ENCODE data around the gene CNST.
A peak's percentile ranks its signal among the peaks of the same experiment; 100 is the strongest.

The CNST gene

GRCh38 chr1:246566128-246566812, at the start of gene CNST, which contains the start of gene TFB2M:
Gene CNST, plus strand, starts transcription at chr1:246566456. Its CDS starts 25,107 bp downstream, at chr1:246591563.
Gene TFB2M, minus strand, starts transcription at chr1:246566261. Its CDS starts 123 bp downstream, at chr1:246566138.
- peak; percentile 99 for DNase-seq

- DNase-seq, result no peak
Measured at GRCh38 chr1:246517391-246517790, 48.9 kb upstream of the CNST start.

- no peak for DNase-seq
Measured at GRCh38 chr1:246518456-246519205, 47.6 kb upstream of the CNST start.

- DNase-seq, result no peak
Measured at GRCh38 chr1:246519514-246519913, 46.7 kb upstream of the CNST start.

- DNase-seq, result no peak
Measured at GRCh38 chr1:246526380-246526779, 39.9 kb upstream of the CNST start.

GRCh38 chr1:246526915-246527314, 39.3 kb upstream of the CNST start:
- DNase-seq, result no peak

GRCh38 chr1:246527402-246528088, 38.7 kb upstream of the CNST start:
- peak; percentile 6 for DNase-seq

GRCh38 chr1:246528933-246529731, 37.1 kb upstream of the CNST start:
- peak; percentile 12 for DNase-seq

GRCh38 chr1:246530482-246530881, 35.8 kb upstream of the CNST start:
- DNase-seq, result no peak

- no peak for DNase-seq
Measured at GRCh38 chr1:246532519-246532918, 33.7 kb upstream of the CNST start.

- no peak for DNase-seq
Measured at GRCh38 chr1:246533371-246533905, 32.8 kb upstream of the CNST start.

- DNase-seq, result no peak
Measured at GRCh38 chr1:246534114-246534513, 32.1 kb upstream of the CNST start.

- DNase-seq, result no peak
Measured at GRCh38 chr1:246537441-246537840, 28.8 kb upstream of the CNST start.

- DNase-seq, result no peak
Measured at GRCh38 chr1:246537887-246538286, 28.4 kb upstream of the CNST start.

- no peak for DNase-seq
Measured at GRCh38 chr1:246540738-246541491, 25.3 kb upstream of the CNST start.

GRCh38 chr1:246544001-246544400, 22.3 kb upstream of the CNST start:
- DNase-seq, result no peak

GRCh38 chr1:246549665-246550064, 16.6 kb upstream of the CNST start:
- no peak for DNase-seq

- no peak for DNase-seq
Measured at GRCh38 chr1:246550402-246550801, 15.9 kb upstream of the CNST start.

- no peak for DNase-seq
Measured at GRCh38 chr1:246552110-246552509, 14.1 kb upstream of the CNST start.

GRCh38 chr1:246554201-246554600, 12.1 kb upstream of the CNST start:
- DNase-seq, result no peak

- DNase-seq, result no peak
Measured at GRCh38 chr1:246558041-246558440, 8.2 kb upstream of the CNST start.

- no peak for DNase-seq
Measured at GRCh38 chr1:246559310-246559709, 6.9 kb upstream of the CNST start.

Data from EL (cell line).